Measurements from ENCODE around the gene CCND2.

- no peak for TF ChIP-seq CTCF (IDR thresholded peaks at IDR 0.05; ENCODE audit: low read depth, low read length, missing input control)
- no peak for TF ChIP-seq ZBTB33 (IDR thresholded peaks at IDR 0.05)
- TF ChIP-seq REST (IDR thresholded peaks at IDR 0.05) = no peak
- TF ChIP-seq RAD21 (IDR thresholded peaks at IDR 0.05) = no peak
- no peak for TF ChIP-seq GABPA (IDR thresholded peaks at IDR 0.05 in 1 of 2, conservative IDR thresholded peaks at IDR 0.05 in 1 of 2)
- no peak for TF ChIP-seq RXRA (IDR thresholded peaks at IDR 0.05)
- no peak for TF ChIP-seq YY1 (IDR thresholded peaks at IDR 0.05)
- TF ChIP-seq NR2F2 (IDR thresholded peaks at IDR 0.05) = no peak
- no peak for TF ChIP-seq TAF1 (conservative IDR thresholded peaks at IDR 0.05)
- TF ChIP-seq ATF3 (IDR thresholded peaks at IDR 0.05) = no peak
- no peak for TF ChIP-seq EGR1 (IDR thresholded peaks at IDR 0.05; ENCODE audit: low read depth in 2 of 2)
- TF ChIP-seq MAX (IDR thresholded peaks at IDR 0.05) = no peak
- TF ChIP-seq FOXA1 (IDR thresholded peaks at IDR 0.05) = no peak
- no peak for TF ChIP-seq SP1 (IDR thresholded peaks at IDR 0.05)
These were observed 5.7 kb upstream of the CCND2 start for GRCh38 chr12:4267704-4268328.
